Pancreas (tissue), 10 donors: ENCODE data around the gene BPIFB6. TPM values are rescaled to one million over a fixed set of nuclear protein-coding genes. Genes with fewer than 3 reads are reported as not detected.

Experiments used
- ATAC-seq, 4 donors: fragments of 200-7000 bp; cut with Tn5 transposase; one replicate each; pipeline versions ENCODE4 v1.8.0 to v1.9.1; 2020; ENCODE audit warnings: mild to moderate bottlenecking in 4 of 4, moderate library complexity in 4 of 4
- DNase-seq, 6 donors: peaks; one replicate each; pipeline ENCODE4 v3.0.0-alpha.2; 2020
- FAIRE-seq: peaks from 2 replicates; lab custom pipeline; 2012; peaks lifted over from hg19 to GRCh38; lab: Jason Lieb, UNC
- H3K27ac ChIP-seq, 4 donors: fragments of 200-600 bp; sonication (generic); 1 replicate in 3 of 4; 2 replicates in 1 of 4; pipeline versions ENCODE4 v1.5.0 to v1.8.0; 2020
- H3K27me3 ChIP-seq, 4 donors: fragments of 200-600 bp; one replicate each; pipeline ENCODE4 v1.8.0; 2021
- H3K36me3 ChIP-seq, 3 donors: fragments of 200-600 bp; sonication (generic) in 1 of 3; one replicate each; pipeline versions ENCODE4 v1.5.0 to v1.8.0; 2020 to 2021
- H3K4me1 ChIP-seq, 3 donors: fragments of 200-600 bp; one replicate each; pipeline ENCODE4 v1.8.0; 2021
- H3K4me3 ChIP-seq, 4 donors: fragments of 200-600 bp; sonication (generic) in 2 of 4; one replicate each; pipeline versions ENCODE4 v1.5.0 to v1.8.0; 2020 to 2021
- H3K9me3 ChIP-seq, 4 donors: fragments of 200-600 bp; one replicate each; pipeline ENCODE4 v1.8.0; 2021
- CTCF ChIP-seq, 4 donors: fragments of 200-600 bp; sonication (generic) in 3 of 4; IDR thresholded peaks; one replicate each; pipeline versions ENCODE4 v1.5.0 to v1.8.0; 2021; ENCODE audit warnings: antibody characterized with exemption in 4 of 4
- WGBS, 2 donors: extraction: QIAGEN DNeasy Blood & Tissue Kit; methylation state at CpG; one replicate each; pipeline ENCODE4 v1.1.7; 2013; 5-methylcytosine and 5-hydroxymethylcytosine counted together
- intact Hi-C, 3 donors: fragments of 100-400 bp; cut with DNase I; formaldehyde crosslinking; loops; one replicate each; pipeline versions ENCODE4 v1.11.1 to v1.14.2; 2022
- polyA plus RNA-seq, 2 donors: library from polyadenylated mRNA; stranded (reverse); fragments of 200-250 nt; gene quantifications; one replicate each; pipeline ENCODE4 v1.2.3, GENCODE V29; 2013
- total RNA-seq, 6 donors: library from RNA; stranded (reverse); fragmentation: NEBNext Ultra II Directional in 4 of 6; extraction: Animal tissue kit (Norgen Biotek cat#: 25700) in 4 of 6; gene quantifications; one replicate each; pipeline versions ENCODE4 v1.2.1 to v1.2.4, GENCODE V29; 2021 to 2023
- donor health status: healthy with polysubstance abuse.
- donor health status: DM: no; HTN: no; CAD: no; lungs with moderate emphysema.
- donor health status: DM: no; HTN: no; CAD: no.
- donor health status: control.
- donor health status: control.
- donor health status: Bipolar disorder and iron deficiency.
- donor health status: DM: yes; HTN: yes; CAD: no.
- donor health status: DM: no; HTN: no; CAD: no.
- donor health status: DM: no; HTN: no; CAD: no.
- donor health status: DM: yes; HTN: yes; CAD: no.

The BPIFB6 gene
- total and polyA plus RNA-seq, 8 donors, result not detected

GRCh38 chr20:33012327-33013189 lies 18.9 kb upstream of the BPIFB6 start:
- intact Hi-C loops, result no loop called here
- Histone ChIP-seq H3K4me3 (no peak overlapping the region), H3K27ac (no peak overlapping the region), H3K36me3 (no peaks in the 10 kb centered on the region), H3K4me1 (no peaks in the 10 kb centered on the region), H3K27me3 (peaks cover 0 to 4% (median 0%) of the 10 kb centered on the region in 4 donors), H3K9me3 (no peaks in the 10 kb centered on the region)
- ATAC-seq (no peak), FAIRE-seq (no peak), DNase-seq (no peak)
- 63 to 67% methylated on average over 15 of the region's 15 CpGs for WGBS, 2 donors
- no peak for TF ChIP-seq CTCF (IDR thresholded peaks at IDR 0.05)

GRCh38 chr20:33013701-33014326 lies 17.6 kb upstream of the BPIFB6 start:
- Histone ChIP-seq H3K27me3 (peaks cover 0 to 4% (median 0%) of the 10 kb centered on the region in 4 donors), H3K27ac (no peak overlapping the region), H3K4me3 (no peak overlapping the region), H3K9me3 (no peaks in the 10 kb centered on the region), H3K4me1 (no peaks in the 10 kb centered on the region), H3K36me3 (no peaks in the 10 kb centered on the region)
- ATAC-seq (no peak), FAIRE-seq (no peak), DNase-seq (no peak)
- intact Hi-C loops, result no loop called here
- no peak for TF ChIP-seq CTCF (IDR thresholded peaks at IDR 0.05)
- 51 to 61% methylated on average over 12 of the region's 12 CpGs for WGBS, 2 donors

GRCh38 chr20:33014336-33015113 lies 16.9 kb upstream of the BPIFB6 start:
- Histone ChIP-seq H3K4me1 (no peaks in the 10 kb centered on the region), H3K27ac (no peak overlapping the region), H3K27me3 (peaks cover 0 to 4% (median 0%) of the 10 kb centered on the region in 4 donors), H3K9me3 (no peaks in the 10 kb centered on the region), H3K4me3 (no peak overlapping the region), H3K36me3 (no peaks in the 10 kb centered on the region)
- 35% methylated on average over 16 of the region's 16 CpGs for WGBS, 2 donors
- intact Hi-C loops, result no loop called here
- DNase-seq (no peak), FAIRE-seq (no peak), ATAC-seq (no peak)
- no peak for TF ChIP-seq CTCF (IDR thresholded peaks at IDR 0.05)

GRCh38 chr20:33015114-33015484 lies 16.3 kb upstream of the BPIFB6 start:
- ATAC-seq (peak in 1 of 4 donors; percentile 39), DNase-seq (no peak), FAIRE-seq (no peak)
- intact Hi-C loops, result no loop called here
- H3K36me3 ChIP-seq, result no peaks in the 10 kb centered on the region
- H3K4me3 ChIP-seq, result no peak overlapping the region
- no peak for TF ChIP-seq CTCF (IDR thresholded peaks at IDR 0.05)
- no peaks in the 10 kb centered on the region for H3K9me3 ChIP-seq
- H3K27me3 ChIP-seq, result peaks cover 0 to 4% (median 0%) of the 10 kb centered on the region in 4 donors
- H3K27ac ChIP-seq, result no peak overlapping the region
- WGBS, 2 donors, result 44 to 46% methylated on average over 10 of the region's 10 CpGs
- H3K4me1 ChIP-seq, result no peaks in the 10 kb centered on the region
